ENCODE measurements around the gene RAP1GAP2.

GRCh38 chr17:2751491-2751890, 44.7 kb upstream of the RAP1GAP2 start:
- TF ChIP-seq CTCF (conservative IDR thresholded peaks at IDR 0.05) = no peak
- no peak for TF ChIP-seq ZFX (IDR thresholded peaks at IDR 0.05)

All from C4-2B (cell line).